RWPE1 (cell line): ENCODE measurements around the gene PELI1.
A peak's percentile ranks its signal among the peaks of the same experiment; 100 is the strongest.

Source experiments
- CTCF ChIA-PET: fragments of 350-600 bp; sonication (Branson Sonifier 250); formaldehyde crosslinking; extraction: SDS; loops from one replicate; lab custom pipeline; 2021; lab: Yijun Ruan, JAX
- POLR2A ChIA-PET: fragments of 400-600 bp; formaldehyde crosslinking; extraction: SDS; loops from one replicate; lab custom pipeline; 2020; ENCODE audit warnings: antibody characterized with exemption; ENCODE audit not compliant: low non-redundant PET; lab: Yijun Ruan, JAX
- DNase-seq: peaks from one replicate; pipeline ENCODE4 v3.0.0; 2012; ENCODE audit warnings: low spot score
- H3K27ac ChIP-seq: fragments of 450-650 bp; 2 replicates; pipeline ENCODE4 v1.5.1; 2017
- TF ChIP-seq, protein P1 (sequence below): fragments of 450-650 bp; conservative IDR thresholded peaks from 2 replicates; pipeline ENCODE4 v1.5.1; 2017; ENCODE audit warnings: low read depth, mild to moderate bottlenecking

Gene PELI1

GRCh38 chr2:64065516-64065915 lies 78.7 kb downstream of the PELI1 start:
- ChIA-PET CTCF (no interaction called here), POLR2A (no interaction called here)

GRCh38 chr2:64063924-64064331 lies 80.3 kb downstream of the PELI1 start:
- TF ChIP-seq, protein P1, sequence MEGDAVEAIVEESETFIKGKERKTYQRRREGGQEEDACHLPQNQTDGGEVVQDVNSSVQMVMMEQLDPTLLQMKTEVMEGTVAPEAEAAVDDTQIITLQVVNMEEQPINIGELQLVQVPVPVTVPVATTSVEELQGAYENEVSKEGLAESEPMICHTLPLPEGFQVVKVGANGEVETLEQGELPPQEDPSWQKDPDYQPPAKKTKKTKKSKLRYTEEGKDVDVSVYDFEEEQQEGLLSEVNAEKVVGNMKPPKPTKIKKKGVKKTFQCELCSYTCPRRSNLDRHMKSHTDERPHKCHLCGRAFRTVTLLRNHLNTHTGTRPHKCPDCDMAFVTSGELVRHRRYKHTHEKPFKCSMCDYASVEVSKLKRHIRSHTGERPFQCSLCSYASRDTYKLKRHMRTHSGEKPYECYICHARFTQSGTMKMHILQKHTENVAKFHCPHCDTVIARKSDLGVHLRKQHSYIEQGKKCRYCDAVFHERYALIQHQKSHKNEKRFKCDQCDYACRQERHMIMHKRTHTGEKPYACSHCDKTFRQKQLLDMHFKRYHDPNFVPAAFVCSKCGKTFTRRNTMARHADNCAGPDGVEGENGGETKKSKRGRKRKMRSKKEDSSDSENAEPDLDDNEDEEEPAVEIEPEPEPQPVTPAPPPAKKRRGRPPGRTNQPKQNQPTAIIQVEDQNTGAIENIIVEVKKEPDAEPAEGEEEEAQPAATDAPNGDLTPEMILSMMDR: no peak
- H3K27ac ChIP-seq: peak overlapping the region; percentile 62
- DNase-seq: no peak
- ChIA-PET POLR2A (no interaction called here), CTCF (interaction anchor here (0.6 kb wide), 1 partner anchor 346 kb away, joined by 5 read pairs; no protein-coding TSS in a partner anchor)

More at GRCh38 chr2:64065516-64065915, 78.7 kb downstream of the PELI1 start:
- TF ChIP-seq, protein P1: no peak
- peak overlapping the region; percentile 72 for H3K27ac ChIP-seq
- no peak for DNase-seq

- ChIA-PET POLR2A (no interaction called here), CTCF (interaction anchor here (0.6 kb wide), 1 partner anchor 8 kb away, joined by 5 read pairs; no protein-coding TSS in a partner anchor)
- TF ChIP-seq, protein P1: no peak
- DNase-seq: no peak
- H3K27ac ChIP-seq: no peak overlapping the region
These were observed 80.8 kb downstream of the PELI1 start for GRCh38 chr2:64063454-64063853.

DNA sequence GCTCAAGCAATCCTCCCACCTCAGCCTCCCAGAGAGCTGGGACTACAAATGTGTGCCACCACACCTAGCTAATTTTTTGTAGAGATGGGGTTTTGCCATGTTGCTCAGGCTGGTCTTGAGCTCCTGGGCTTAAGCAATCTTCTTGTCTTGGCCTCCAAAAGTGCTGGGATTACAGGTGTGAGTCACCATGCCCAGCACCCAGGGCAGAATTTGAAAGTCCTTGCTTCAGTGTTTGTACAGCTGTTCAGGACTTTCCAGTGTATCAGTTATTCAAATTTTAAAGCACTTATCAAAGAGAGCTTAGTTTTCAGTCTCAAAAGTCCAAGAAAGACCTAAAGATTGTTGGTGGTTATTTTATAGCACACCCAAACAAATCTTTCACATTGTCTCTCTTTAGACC lies 81.4 kb downstream of the PELI1 start:
- no peak for DNase-seq
- ChIA-PET POLR2A (no interaction called here), CTCF (interaction anchor here (0.6 to 0.7 kb wide), 2 partner anchors 8 to 265 kb away, joined by 5 to 7 read pairs; no protein-coding TSS in a partner anchor)
- TF ChIP-seq, protein P1: no peak
- peak overlapping the region; percentile 55 for H3K27ac ChIP-seq

GRCh38 chr2:64059270-64059669 lies 85.0 kb downstream of the PELI1 start:
- POLR2A ChIA-PET: no interaction called here
- no peak overlapping the region for H3K27ac ChIP-seq
- CTCF ChIA-PET: interaction anchor here (2.2 kb wide), 1 partner anchor 9 kb away, joined by 5 read pairs; no protein-coding TSS in a partner anchor
- TF ChIP-seq, protein P1: no peak
- no peak for DNase-seq

- peak; percentile 52 for DNase-seq
- H3K27ac ChIP-seq: no peak overlapping the region
- ChIA-PET POLR2A (no interaction called here), CTCF (interaction anchor here (0.9 kb wide), 1 partner anchor 10 kb away, joined by 3 read pairs; no protein-coding TSS in a partner anchor)
- TF ChIP-seq, protein P1: no peak
These were observed 88.2 kb downstream of the PELI1 start for GRCh38 chr2:64056021-64056420.
